HepG2 (cell line): ENCODE measurements around the gene CKS1B. TPM values are rescaled to one million over a fixed set of nuclear protein-coding genes. Genes with fewer than 3 reads are reported as not detected.

Experiments
- ATAC-seq: fragments of 200-7000 bp; cut with Tn5 transposase; 3 replicates; pipeline ENCODE4 v1.9.1; 2020; ENCODE audit warnings: mild to moderate bottlenecking, moderate library complexity
- BruUV-seq: library from RNA; stranded (reverse); fragments of 400-500 nt; replicated peaks from 2 replicates; lab custom pipeline; 2021; lab: Mats Ljungman, UMichigan
- CTCF ChIA-PET: fragments of 300-600 bp; formaldehyde crosslinking; extraction: SDS; loops from one replicate; lab custom pipeline; 2021; ENCODE audit warnings: low total read pairs, inconsistent platforms, low intra/inter-chr PET ratio; lab: Yijun Ruan, JAX
- POLR2A ChIA-PET: fragments of 350-600 bp; sonication (Branson Sonifier 250); formaldehyde crosslinking; loops from one replicate; lab custom pipeline; 2020; ENCODE audit warnings: antibody characterized with exemption, inconsistent platforms; lab: Yijun Ruan, JAX
- DNase-seq: peaks from one replicate; pipeline ENCODE4 v3.0.0-alpha.2; 2015; ENCODE audit warnings: low spot score
- FAIRE-seq: peaks from 3 replicates; lab custom pipeline; 2011; peaks lifted over from hg19 to GRCh38; lab: Jason Lieb, UNC
- H2AFZ ChIP-seq: one replicate; pipeline ENCODE4 v1.6.1; 2011; ENCODE audit warnings: low read length, inconsistent platforms
- H3K27ac ChIP-seq: fragments of 300-600 bp; 3 replicates; pipeline ENCODE4 v1.8.0; 2011; ENCODE audit warnings: mixed run types, mild to moderate bottlenecking, mixed read lengths, low read length, inconsistent platforms; ENCODE audit not compliant: insufficient read depth; ENCODE audit errors: extremely low read length
- H3K27me3 ChIP-seq, 2 experiments: fragments of 200-600 bp in 1 of 2; 2 replicates in 1 of 2; 3 replicates in 1 of 2; pipeline versions ENCODE4 v1.6.0 to v1.8.0; 2011; ENCODE audit warnings: low read length in 2 of 2, mild to moderate bottlenecking in 2 of 2, moderate library complexity in 2 of 2, inconsistent platforms in 1 of 2; ENCODE audit not compliant: insufficient read depth in 2 of 2, control insufficient read depth in 1 of 2
- H3K36me3 ChIP-seq, 2 experiments: fragments of 200-600 bp in 1 of 2; replicated peaks in 1 of 2; 2 replicates in 1 of 2; 3 replicates in 1 of 2; pipeline versions ENCODE4 v1.5.1 to v1.8.0; 2011; ENCODE audit warnings: low read length in 2 of 2, inconsistent platforms in 1 of 2; ENCODE audit not compliant: insufficient read depth in 2 of 2, control insufficient read depth in 1 of 2
- H3K4me1 ChIP-seq: 2 replicates; pipeline ENCODE4 v1.5.1; 2012; ENCODE audit warnings: low read length, inconsistent platforms; ENCODE audit not compliant: insufficient read depth
- H3K4me2 ChIP-seq: 2 replicates; pipeline ENCODE4 v1.6.0; 2011; ENCODE audit warnings: low read depth, low read length, inconsistent platforms
- H3K4me3 ChIP-seq, 3 experiments: fragments of 200-600 bp in 1 of 3; sonication (generic), shearing (Covaris generic) in 1 of 3; replicated peaks in 1 of 3; 2 replicates each; pipeline ENCODE4 v1.5.1; 2011 to 2016; ENCODE audit warnings: low read length in 3 of 3, inconsistent platforms in 2 of 3, low read depth in 2 of 3, mild to moderate bottlenecking in 2 of 3, control low read depth in 1 of 3, mixed read lengths in 1 of 3; ENCODE audit not compliant: insufficient read depth in 1 of 3
- H3K79me2 ChIP-seq: one replicate; pipeline ENCODE4 v1.6.1; 2011; ENCODE audit warnings: low read length, inconsistent platforms; ENCODE audit not compliant: insufficient read depth
- H3K9ac ChIP-seq: 2 replicates; pipeline ENCODE4 v1.6.0; 2011; ENCODE audit warnings: mild to moderate bottlenecking, low read depth, low read length, inconsistent platforms; ENCODE audit not compliant: insufficient read depth
- H3K9me3 ChIP-seq: 2 replicates; pipeline ENCODE4 v1.5.1; 2012; ENCODE audit warnings: mild to moderate bottlenecking, low read length
- H4K20me1 ChIP-seq: 2 replicates; pipeline ENCODE4 v1.6.0; 2011; ENCODE audit warnings: inconsistent platforms, mild to moderate bottlenecking, low read length, moderate library complexity; ENCODE audit not compliant: insufficient read depth
- ARID4A ChIP-seq: sonication (generic); formaldehyde crosslinking; IDR thresholded peaks from 2 replicates; pipeline ENCODE4 v1.5.0; 2020; ENCODE audit warnings: mild to moderate bottlenecking, missing genetic modification reagents, borderline replicate concordance
- DNMT3B ChIP-seq: conservative IDR thresholded peaks from 2 replicates; pipeline ENCODE4 v1.6.1; 2016; ENCODE audit warnings: missing biosample characterization, control low read depth
- E2F5 ChIP-seq: sonication (generic); formaldehyde crosslinking; conservative IDR thresholded peaks from 2 replicates; pipeline ENCODE4 v1.4.0; 2020; ENCODE audit warnings: missing genetic modification reagents
- ERF ChIP-seq: IDR thresholded peaks from 2 replicates; pipeline ENCODE4 v1.6.1; 2018; ENCODE audit warnings: missing biosample characterization, missing genetic modification reagents
- FOSL2 ChIP-seq: sonication (generic); formaldehyde crosslinking; IDR thresholded peaks from 2 replicates; pipeline ENCODE4 v1.4.0; 2020; ENCODE audit warnings: missing genetic modification reagents
- FOXA3 ChIP-seq: IDR thresholded peaks from 2 replicates; pipeline ENCODE4 v1.6.1; 2016; ENCODE audit warnings: missing genetic modification reagents, missing compliant biosample characterization
- GATAD2A ChIP-seq: IDR thresholded peaks from 2 replicates; pipeline ENCODE4 v1.6.1; 2016
- ISL2 ChIP-seq: sonication (generic); formaldehyde crosslinking; IDR thresholded peaks from 2 replicates; pipeline ENCODE4 v1.5.0; 2020; ENCODE audit warnings: missing genetic modification reagents
- KLF12 ChIP-seq: sonication (generic); formaldehyde crosslinking; IDR thresholded peaks from 2 replicates; pipeline ENCODE4 v1.4.0; 2020; ENCODE audit warnings: missing genetic modification reagents, borderline replicate concordance
- MBNL3 ChIP-seq: fragments of 250-450 bp; sonication (Bioruptor Pico); conservative IDR thresholded peaks from 2 replicates; pipeline ENCODE4 v1.8.0; 2022; ENCODE audit warnings: mild to moderate bottlenecking, inconsistent platforms
- MLX ChIP-seq: IDR thresholded peaks from 2 replicates; pipeline ENCODE4 v1.6.1; 2016
- SAP130 ChIP-seq: IDR thresholded peaks from 2 replicates; pipeline ENCODE4 v1.6.1; 2016; ENCODE audit warnings: low read depth
- SRSF4 ChIP-seq: fragments of 200-400 bp; formaldehyde crosslinking; IDR thresholded peaks from one replicate; pipeline ENCODE4 v1.6.1; 2018; ENCODE audit warnings: mild to moderate bottlenecking, low read depth, low read length, moderate library complexity; ENCODE audit not compliant: poor library complexity, severe bottlenecking
- STAT5B ChIP-seq: sonication (generic); formaldehyde crosslinking; IDR thresholded peaks from 2 replicates; pipeline ENCODE4 v1.4.0; 2020; ENCODE audit warnings: missing genetic modification reagents
- ZFP91 ChIP-seq: sonication (generic); formaldehyde crosslinking; IDR thresholded peaks from 2 replicates; pipeline ENCODE4 v1.9.0; 2022; ENCODE audit warnings: missing genetic modification reagents, mild to moderate bottlenecking, borderline replicate concordance
- ZNF205 ChIP-seq: IDR thresholded peaks from 2 replicates; pipeline ENCODE4 v1.6.1; 2018; ENCODE audit warnings: missing biosample characterization, missing genetic modification reagents
- ZNF44 ChIP-seq: sonication (generic); formaldehyde crosslinking; IDR thresholded peaks from 2 replicates; pipeline ENCODE4 v1.5.1; 2020; ENCODE audit warnings: mild to moderate bottlenecking, missing genetic modification reagents
- ZNF557 ChIP-seq: sonication (generic); formaldehyde crosslinking; IDR thresholded peaks from 2 replicates; pipeline ENCODE4 v1.4.0; 2020; ENCODE audit warnings: missing genetic modification reagents
- WGBS: methylation state at CpG from one replicate; pipeline ENCODE4 v1.1.6; 2017; ENCODE audit warnings: low lambda C conversion rate; 5-methylcytosine and 5-hydroxymethylcytosine counted together
- in situ Hi-C: cut with HindIII; loops from 2 replicates; pipeline ENCODE4 v1.10.0; 2017; ENCODE audit warnings: low pct_unique_long_range_greater_than_20kb; ENCODE audit not compliant: extremely low pct_ligation_motif_present
- intact Hi-C: fragments of 100-400 bp; cut with micrococcal nuclease; formaldehyde crosslinking; loops from one replicate; pipeline ENCODE4 v1.10.0; 2022; ENCODE audit not compliant: unreplicated experiment
- polyA plus RNA-seq, 8 experiments: library from polyadenylated mRNA; depleted of rRNA in 3 of 8; stranded (reverse) in 7 of 8; unstranded in 1 of 8; fragments of >200 nt; fragmentation: Illumina TruSeq in 4 of 8; extraction: Trizol in 4 of 8; gene quantifications; 2 replicates each; pipeline versions ENCODE4 v1.2.1 to v1.2.3, GENCODE V29; 2011 to 2016; ENCODE audit warnings: low read depth in 4 of 8, missing spikeins in 1 of 8, mixed read lengths in 1 of 8; ENCODE audit not compliant: insufficient read depth in 1 of 8
- total RNA-seq, 5 experiments: library from RNA; depleted of rRNA; stranded (reverse); fragments of >200 nt; fragmentation: Illumina TruSeq; extraction: Trizol; gene quantifications; 2 replicates each; pipeline ENCODE4 v1.2.3, GENCODE V29; 2016; ENCODE audit warnings: low read depth in 1 of 5

The CKS1B gene
- total and polyA plus RNA-seq, 2 of the 13 experiments (the other 11 are each of a cell fraction or from before 2014, with no cell fraction given), result 217 to 222 TPM

GRCh38 chr1:155003766-155004351 lies 29.4 kb downstream of the CKS1B start:
- Histone ChIP-seq H3K36me3 (no peaks in the 10 kb centered on the region; a peak in 1 of 5 replicates), H4K20me1 (peaks cover 4% of the 10 kb centered on the region; the same call in 1 of the 2 replicates), H3K79me2 (peaks cover 40% of the 10 kb centered on the region), H3K27ac (peak overlapping the region; percentile 97), H3K9ac (peak overlapping the region; percentile 95), H3K4me1 (peaks cover 60% of the 10 kb centered on the region), H2AFZ (no peak overlapping the region), H3K4me2 (peak overlapping the region; percentile 89), H3K4me3 (peak overlapping the region; percentile 86 to 98 (median 98)), H3K9me3 (no peaks in the 10 kb centered on the region), H3K27me3 (no peaks in the 10 kb centered on the region; a peak in 1 of 5 replicates)
- peak; percentile 70 for DNase-seq
- no TSS peak for BruUV-seq
- ChIA-PET POLR2A (interaction anchor here (0.6 to 6.7 kb wide), 11 partner anchors 10 to 223 kb away, joined by 3 to 90 read pairs (median 3); partner anchors contain the start of genes ADAM15, FLAD1 and PMVK), CTCF (interaction anchor here (1.6 kb wide), 1 partner anchor 13 kb away, joined by 5 read pairs; no protein-coding TSS in a partner anchor)
- in situ Hi-C loops, result no loop called here
- peak; percentile 1; the same call in 1 of the 3 replicates for ATAC-seq
- peak; percentile 26 for FAIRE-seq
- intact Hi-C loops, result loop anchor here (5.0 kb wide), 1 partner anchor 447 kb away; the partner anchor contains the start of gene UBE2Q1
- WGBS, result 3% methylated on average over 13 of the region's 34 CpGs
- TF ChIP-seq ZNF557, result no peak
- TF ChIP-seq ISL2 (CRISPR knock-in tag), result 0 out of 2 replicates have a peak, but pooled peaks have one; percentile 33
- 0 out of 2 replicates have a peak, but pooled peaks have one; percentile 34 for TF ChIP-seq FOXA3 (CRISPR knock-in tag)
- no peak for TF ChIP-seq ZNF44 (CRISPR knock-in tag)
- no peak for TF ChIP-seq KLF12 (CRISPR knock-in tag)
- TF ChIP-seq MBNL3 (CRISPR knock-in tag), result no peak
- no peak for TF ChIP-seq E2F5 (CRISPR knock-in tag)
- no peak for TF ChIP-seq ZFP91 (CRISPR knock-in tag)
- no peak; the same call in 1 of the 2 replicates for TF ChIP-seq GATAD2A
- 0 out of 2 replicates have a peak, but pooled peaks have one; percentile 12 for TF ChIP-seq ERF
- TF ChIP-seq ZNF205 (CRISPR knock-in tag), result 0 out of 2 replicates have a peak, but pooled peaks have one; percentile 30
- TF ChIP-seq MLX, result peak; percentile 55; the same call in 1 of the 2 replicates
- TF ChIP-seq SRSF4, result no peak
- no peak for TF ChIP-seq DNMT3B
- TF ChIP-seq ARID4A (CRISPR knock-in tag), result peak; percentile 52
- no peak for TF ChIP-seq STAT5B (CRISPR knock-in tag)
- TF ChIP-seq FOSL2, result 0 out of 2 replicates have a peak, but pooled peaks have one; percentile 27
- TF ChIP-seq SAP130 (CRISPR knock-in tag), result peak; percentile 51; the same call in 1 of the 2 replicates
